C4-2B (cell line): ENCODE measurements around the gene HKDC1.
A peak's percentile ranks its signal among the peaks of the same experiment; 100 is the strongest.

Experiments
- H3K27ac ChIP-seq: fragments of 450-650 bp; 2 replicates; pipeline ENCODE4 v1.5.1; 2017
- CTCF ChIP-seq: fragments of 450-650 bp; conservative IDR thresholded peaks from 2 replicates; pipeline ENCODE4 v1.5.1; 2017; ENCODE audit warnings: mild to moderate bottlenecking
- ZFX ChIP-seq: fragments of 450-650 bp; IDR thresholded peaks from 2 replicates; pipeline ENCODE4 v1.6.1; 2017

HKDC1 gene

GRCh38 chr10:69311309-69311708, 91.2 kb downstream of the HKDC1 start:
- no peak overlapping the region for H3K27ac ChIP-seq
- TF ChIP-seq ZFX, result no peak
- TF ChIP-seq CTCF, result no peak

- no peak overlapping the region for H3K27ac ChIP-seq
- TF ChIP-seq ZFX (no peak), CTCF (no peak)
Observed at GRCh38 chr10:69312528-69312927, 92.4 kb downstream of the HKDC1 start.

GRCh38 chr10:69315100-69315542, 95.0 kb downstream of the HKDC1 start:
- H3K27ac ChIP-seq, result peak overlapping the region; percentile 31
- no peak for TF ChIP-seq ZFX
- TF ChIP-seq CTCF, result no peak

GRCh38 chr10:69315610-69316312, 95.6 kb downstream of the HKDC1 start:
- TF ChIP-seq CTCF (no peak), ZFX (no peak)
- H3K27ac ChIP-seq, result peak overlapping the region; percentile 31

- H3K27ac ChIP-seq, result peak overlapping the region; percentile 31
- no peak for TF ChIP-seq ZFX
- no peak for TF ChIP-seq CTCF
Observed at GRCh38 chr10:69316313-69317059, 96.4 kb downstream of the HKDC1 start.
